Activated CD4-positive, alpha-beta T cell treated with anti-CD3 and anti-CD28 coated beads for 4 hours (primary cell): Measurements from ENCODE around the gene AGXT2.
A peak's percentile ranks its signal among the peaks of the same experiment; 100 is the strongest.

Experiments
- DNase-seq, 2 donors: peaks; one replicate each; pipeline ENCODE4 v3.0.0-alpha.2; 2020

Gene AGXT2

GRCh38 chr5:34957857-34958690, 89.7 kb downstream of the AGXT2 start:
- peak in 1 of 2 donors; percentile 6 for DNase-seq

GRCh38 chr5:34957321-34957720, 90.4 kb downstream of the AGXT2 start:
- DNase-seq: no peak
